ENCODE results near the gene SPAG16. TPM values are rescaled to one million over a fixed set of nuclear protein-coding genes. Genes with fewer than 3 reads are reported as not detected.
A peak's percentile ranks its signal among the peaks of the same experiment; 100 is the strongest.

SPAG16 gene
- total and polyA plus RNA-seq, 3 donors from 2014 or later = 69.7 to 111 (median 80.7) TPM

DNA sequence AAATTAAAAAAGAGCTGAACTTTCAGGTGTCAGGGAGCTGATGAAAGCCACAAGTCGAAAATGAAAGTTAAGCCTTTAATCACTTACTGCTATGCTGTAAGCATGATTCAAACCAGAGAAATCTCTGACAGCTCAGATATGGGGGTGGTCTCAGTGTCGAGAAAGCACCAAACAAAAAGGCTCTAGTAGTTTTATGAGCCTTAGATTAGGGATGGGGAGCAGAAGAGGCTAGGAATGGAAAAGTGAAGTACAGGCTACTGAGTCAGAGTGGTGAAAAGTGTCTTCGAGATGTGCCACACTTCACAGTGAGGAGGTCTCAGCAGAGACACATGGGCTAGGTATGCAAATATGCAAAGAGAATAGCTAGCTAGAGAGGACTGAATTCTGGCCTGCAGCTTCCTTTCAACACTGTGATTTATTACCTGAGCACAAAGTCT, 482.2 kb downstream of the SPAG16 start:
- Histone ChIP-seq H3K27me3 (no peaks in the 10 kb centered on the region), H3K4me1 (no peaks in the 10 kb centered on the region), H3K27ac (no peak overlapping the region), H3K9me3 (no peaks in the 10 kb centered on the region), H3K4me3 (no peak overlapping the region), H3K36me3 (ENCODE audit: low read depth, missing control alignments) (no peaks in the 10 kb centered on the region)
- intact Hi-C loops (cut with DNase I; ENCODE audit: low total_unique reads) = no loop called here
- DNase-seq = no peak
- 42 to 55% methylated on average over 3 of the region's 3 CpGs for WGBS, 2 donors
- TF ChIP-seq POLR2A (IDR thresholded peaks at IDR 0.05) = no peak
- TF ChIP-seq, protein P1, sequence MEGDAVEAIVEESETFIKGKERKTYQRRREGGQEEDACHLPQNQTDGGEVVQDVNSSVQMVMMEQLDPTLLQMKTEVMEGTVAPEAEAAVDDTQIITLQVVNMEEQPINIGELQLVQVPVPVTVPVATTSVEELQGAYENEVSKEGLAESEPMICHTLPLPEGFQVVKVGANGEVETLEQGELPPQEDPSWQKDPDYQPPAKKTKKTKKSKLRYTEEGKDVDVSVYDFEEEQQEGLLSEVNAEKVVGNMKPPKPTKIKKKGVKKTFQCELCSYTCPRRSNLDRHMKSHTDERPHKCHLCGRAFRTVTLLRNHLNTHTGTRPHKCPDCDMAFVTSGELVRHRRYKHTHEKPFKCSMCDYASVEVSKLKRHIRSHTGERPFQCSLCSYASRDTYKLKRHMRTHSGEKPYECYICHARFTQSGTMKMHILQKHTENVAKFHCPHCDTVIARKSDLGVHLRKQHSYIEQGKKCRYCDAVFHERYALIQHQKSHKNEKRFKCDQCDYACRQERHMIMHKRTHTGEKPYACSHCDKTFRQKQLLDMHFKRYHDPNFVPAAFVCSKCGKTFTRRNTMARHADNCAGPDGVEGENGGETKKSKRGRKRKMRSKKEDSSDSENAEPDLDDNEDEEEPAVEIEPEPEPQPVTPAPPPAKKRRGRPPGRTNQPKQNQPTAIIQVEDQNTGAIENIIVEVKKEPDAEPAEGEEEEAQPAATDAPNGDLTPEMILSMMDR (IDR thresholded peaks at IDR 0.05) = no peak

DNA sequence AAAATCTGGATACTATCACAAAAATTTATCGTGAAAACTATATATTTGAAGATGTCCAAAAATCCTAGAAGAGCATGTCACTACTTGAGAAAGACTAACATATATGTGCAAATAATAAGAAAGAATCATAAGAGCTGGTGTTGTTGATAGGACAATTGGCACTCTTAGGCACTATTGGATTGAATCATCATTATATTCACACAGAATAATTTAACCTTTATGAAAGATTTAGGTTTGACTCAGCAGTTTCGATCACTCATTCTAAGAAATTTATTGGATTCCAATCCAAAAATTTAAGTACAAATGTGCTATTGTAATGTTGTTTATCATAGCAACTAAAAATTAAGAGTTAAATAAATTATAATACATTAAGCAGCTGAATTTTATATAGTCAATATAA, 503.6 kb downstream of the SPAG16 start:
- no peaks in the 10 kb centered on the region for H3K27me3 ChIP-seq
- TF ChIP-seq, protein P1 (IDR thresholded peaks at IDR 0.05) = no peak
- no peak for TF ChIP-seq POLR2A (IDR thresholded peaks at IDR 0.05)
- intact Hi-C loops (cut with DNase I; ENCODE audit: low total_unique reads) = no loop called here
- DNase-seq = no peak
- WGBS, 2 donors = 87% methylated on average over 2 of the region's 2 CpGs
- H3K36me3 ChIP-seq (ENCODE audit: low read depth, missing control alignments) = no peaks in the 10 kb centered on the region
- H3K9me3 ChIP-seq = no peaks in the 10 kb centered on the region
- H3K27ac ChIP-seq = no peak overlapping the region
- H3K4me3 ChIP-seq = no peak overlapping the region
- no peaks in the 10 kb centered on the region for H3K4me1 ChIP-seq

DNA sequence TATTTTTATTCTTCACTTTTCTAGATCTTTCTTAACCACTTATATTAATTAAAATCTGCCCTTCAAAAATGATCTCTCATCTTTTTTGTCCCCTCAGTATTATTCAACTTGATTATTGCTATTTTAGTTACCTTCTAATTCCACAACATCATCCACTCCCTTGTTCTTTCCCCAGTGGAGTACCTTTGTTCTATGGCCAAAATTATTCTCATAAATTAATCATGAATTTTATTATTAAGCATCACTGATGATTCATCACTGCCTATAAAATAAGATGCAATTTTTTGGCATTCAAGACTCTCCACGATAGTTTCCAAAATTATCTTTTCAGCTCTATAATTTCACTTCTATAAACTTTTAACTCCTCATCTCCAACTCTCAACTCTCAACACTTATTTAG, 505.7 kb downstream of the SPAG16 start:
- H3K27me3 ChIP-seq = no peaks in the 10 kb centered on the region
- H3K36me3 ChIP-seq (ENCODE audit: low read depth, missing control alignments) = no peaks in the 10 kb centered on the region
- no peak for DNase-seq
- intact Hi-C loops (cut with DNase I; ENCODE audit: low total_unique reads) = no loop called here
- TF ChIP-seq, protein P1 (IDR thresholded peaks at IDR 0.05) = no peak
- H3K4me3 ChIP-seq = no peak overlapping the region
- H3K4me1 ChIP-seq = no peaks in the 10 kb centered on the region
- WGBS, 2 donors = 59 to 65% methylated on average over 1 of the region's 1 CpG
- H3K9me3 ChIP-seq = no peaks in the 10 kb centered on the region
- no peak overlapping the region for H3K27ac ChIP-seq

DNA sequence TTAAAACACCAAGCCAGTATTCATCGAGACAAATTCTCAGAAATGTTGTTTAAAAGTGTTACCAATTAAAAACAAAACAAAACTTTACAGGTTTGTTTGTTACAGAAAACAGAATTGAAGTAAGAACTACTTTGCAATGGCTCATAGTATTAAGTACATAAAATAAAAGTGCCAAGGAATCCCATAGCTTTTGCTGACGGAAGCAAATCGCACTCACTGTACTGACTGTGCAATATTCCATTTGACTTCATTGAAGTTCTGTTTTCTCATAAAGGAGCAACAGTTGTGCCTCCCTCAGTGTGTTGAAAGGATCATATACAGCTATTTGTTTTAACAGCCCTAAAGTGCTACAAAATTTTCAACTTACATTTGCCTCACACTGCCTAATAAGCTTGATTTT, 507.8 kb downstream of the SPAG16 start:
- H3K4me1 ChIP-seq = no peaks in the 10 kb centered on the region
- no peak for TF ChIP-seq POLR2A (IDR thresholded peaks at IDR 0.05)
- TF ChIP-seq, protein P1 (IDR thresholded peaks at IDR 0.05) = no peak
- intact Hi-C loops (cut with DNase I; ENCODE audit: low total_unique reads) = no loop called here
- no peaks in the 10 kb centered on the region for H3K27me3 ChIP-seq
- no peaks in the 10 kb centered on the region for H3K36me3 ChIP-seq (ENCODE audit: low read depth, missing control alignments)
- WGBS, 2 donors = 89 to 96% methylated on average over 3 of the region's 3 CpGs
- H3K4me3 ChIP-seq = no peak overlapping the region
- H3K9me3 ChIP-seq = no peaks in the 10 kb centered on the region
- DNase-seq = no peak
- H3K27ac ChIP-seq = no peak overlapping the region

DNA sequence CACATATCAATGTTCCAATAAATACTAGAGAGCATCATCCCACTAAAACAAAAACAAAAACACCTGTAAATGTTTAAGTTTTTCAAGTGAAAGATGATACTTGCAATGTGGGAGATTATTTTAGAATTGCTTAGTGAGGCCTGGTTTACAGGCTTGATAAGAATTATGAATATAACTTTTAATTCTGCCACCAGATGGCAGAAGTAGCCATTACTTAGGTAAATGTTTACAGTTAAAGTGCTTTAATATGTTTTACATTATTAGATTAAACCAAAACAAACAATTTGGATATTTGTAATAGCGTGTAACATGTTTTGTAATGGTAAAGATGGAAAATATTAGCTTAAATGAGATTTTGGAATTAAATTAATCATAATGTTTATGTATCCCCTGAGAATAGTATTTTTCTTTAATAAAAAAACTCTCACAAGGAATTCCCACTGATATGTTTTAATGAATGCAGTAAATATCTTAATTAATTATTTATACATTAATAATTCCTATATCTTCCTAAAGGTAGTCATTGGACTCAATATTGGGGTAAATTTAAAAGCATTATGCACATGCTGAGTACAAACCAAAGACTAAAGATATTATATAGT, 522.0 kb downstream of the SPAG16 start:
- no peak for DNase-seq
- 36 to 48% methylated on average over 1 of the region's 1 CpG for WGBS, 2 donors
- Histone ChIP-seq H3K27ac (no peak overlapping the region), H3K9me3 (no peaks in the 10 kb centered on the region), H3K4me3 (no peak overlapping the region), H3K36me3 (ENCODE audit: low read depth, missing control alignments) (no peaks in the 10 kb centered on the region), H3K27me3 (no peaks in the 10 kb centered on the region), H3K4me1 (no peaks in the 10 kb centered on the region)
- intact Hi-C loops (cut with DNase I; ENCODE audit: low total_unique reads) = no loop called here
- TF ChIP-seq POLR2A (IDR thresholded peaks at IDR 0.05) = no peak
- TF ChIP-seq, protein P1 (IDR thresholded peaks at IDR 0.05) = peak in 1 of 3 experiments; percentile 43

Data from testis (tissue), 3 donors.